Right lung (tissue), 5 donors: ENCODE measurements around the gene NELFB. TPM values are rescaled to one million over a fixed set of nuclear protein-coding genes. Genes with fewer than 3 reads are reported as not detected.

Source experiments
- DNase-seq, 2 donors: peaks; one replicate each; pipeline ENCODE4 v3.0.0-alpha.2; 2013
- polyA plus RNA-seq, 5 donors: library from polyadenylated mRNA; unstranded; fragments of 120-200 nt; gene quantifications; one replicate each; pipeline versions ENCODE4 v1.2.1 to v1.2.3, GENCODE V29; 2013; ENCODE audit warnings: inconsistent platforms in 1 of 5, low replicate concordance in 1 of 5; ENCODE audit not compliant: insufficient read length in 5 of 5, insufficient read depth in 1 of 5

Gene NELFB
- polyA plus RNA-seq, 5 donors: 43.3 to 73.2 (median 55.3) TPM

GRCh38 chr9:137300567-137301080, 45.5 kb downstream of the NELFB start:
- DNase-seq: no peak

GRCh38 chr9:137301081-137301947, 46.2 kb downstream of the NELFB start:
- no peak for DNase-seq

- peak; percentile 81 to 83 for DNase-seq
These were observed 47.0 kb downstream of the NELFB start, which contains the start of gene NRARP for GRCh38 chr9:137302118-137302448. Gene NRARP (minus strand): TSS chr9:137302271. CDS start chr9:137301928, 343 bp downstream.

- no peak for DNase-seq
These were observed 47.5 kb downstream of the NELFB start for GRCh38 chr9:137302449-137303150.

GRCh38 chr9:137303151-137303892, 48.2 kb downstream of the NELFB start:
- no peak for DNase-seq

- no peak for DNase-seq
These were observed 48.8 kb downstream of the NELFB start for GRCh38 chr9:137303893-137304382.

- no peak for DNase-seq
These were observed 49.4 kb downstream of the NELFB start for GRCh38 chr9:137304383-137305059.

- DNase-seq: no peak
These were observed 50.1 kb downstream of the NELFB start for GRCh38 chr9:137305060-137305797.

- no peak for DNase-seq
These were observed 50.6 kb downstream of the NELFB start for GRCh38 chr9:137305798-137306065.

GRCh38 chr9:137306066-137306849, 51.1 kb downstream of the NELFB start:
- DNase-seq: no peak

GRCh38 chr9:137306850-137307254, 51.7 kb downstream of the NELFB start:
- no peak for DNase-seq

GRCh38 chr9:137307255-137308056, 52.3 kb downstream of the NELFB start:
- no peak for DNase-seq

GRCh38 chr9:137308057-137308619, 53.0 kb downstream of the NELFB start:
- DNase-seq: no peak

GRCh38 chr9:137309368-137310188, 54.5 kb downstream of the NELFB start:
- no peak for DNase-seq

- no peak for DNase-seq
These were observed 55.3 kb downstream of the NELFB start for GRCh38 chr9:137310189-137311052.

GRCh38 chr9:137311171-137311985, 56.3 kb downstream of the NELFB start:
- no peak for DNase-seq
